ENCODE results near the gene TTI1. TPM values are rescaled to one million over a fixed set of nuclear protein-coding genes. Genes with fewer than 3 reads are reported as not detected.
"Not testable (repeated sequence)": the region's sequence is repeated elsewhere in the genome, so short reads cannot be mapped to it uniquely, and the experiment has no call there.

The TTI1 gene
- total RNA-seq, 4 donors from 2014 or later = 4.5 to 19.5 (median 9.4) TPM

- no peak overlapping the region for H3K4me3 ChIP-seq
- 95 to 100% methylated on average over 2 to 8 of the region's 8 CpGs for WGBS, 2 donors (ENCODE audit: low coverage in 1 of 2)
- H3K27ac ChIP-seq = no peak overlapping the region
- peaks cover 0 to 29% (median 7%) of the 10 kb centered on the region in 4 donors for H3K36me3 ChIP-seq
- no peak for DNase-seq
- H3K27me3 ChIP-seq = no peaks in the 10 kb centered on the region
- intact Hi-C loops (cut with DNase I; ENCODE audit: low total_unique reads) (no loop called here), in situ Hi-C loops (cut with MboI; ENCODE audit: low pct_ligation_motif_present in 1 of 4, low pct_unique_long_range_greater_than_20kb in 1 of 4, low sequenced_read_pairs in 3 of 4) (no loop called here)
- H3K4me1 ChIP-seq = no peaks in the 10 kb centered on the region
- no peaks in the 10 kb centered on the region for H3K9me3 ChIP-seq
- no peak for TF ChIP-seq POLR2A (IDR thresholded peaks at IDR 0.05)
- no peak for TF ChIP-seq EP300 (IDR thresholded peaks at IDR 0.05; ENCODE audit: low read depth)
- no peak for TF ChIP-seq POLR2AphosphoS5 (IDR thresholded peaks at IDR 0.05)
- TF ChIP-seq, protein P1, sequence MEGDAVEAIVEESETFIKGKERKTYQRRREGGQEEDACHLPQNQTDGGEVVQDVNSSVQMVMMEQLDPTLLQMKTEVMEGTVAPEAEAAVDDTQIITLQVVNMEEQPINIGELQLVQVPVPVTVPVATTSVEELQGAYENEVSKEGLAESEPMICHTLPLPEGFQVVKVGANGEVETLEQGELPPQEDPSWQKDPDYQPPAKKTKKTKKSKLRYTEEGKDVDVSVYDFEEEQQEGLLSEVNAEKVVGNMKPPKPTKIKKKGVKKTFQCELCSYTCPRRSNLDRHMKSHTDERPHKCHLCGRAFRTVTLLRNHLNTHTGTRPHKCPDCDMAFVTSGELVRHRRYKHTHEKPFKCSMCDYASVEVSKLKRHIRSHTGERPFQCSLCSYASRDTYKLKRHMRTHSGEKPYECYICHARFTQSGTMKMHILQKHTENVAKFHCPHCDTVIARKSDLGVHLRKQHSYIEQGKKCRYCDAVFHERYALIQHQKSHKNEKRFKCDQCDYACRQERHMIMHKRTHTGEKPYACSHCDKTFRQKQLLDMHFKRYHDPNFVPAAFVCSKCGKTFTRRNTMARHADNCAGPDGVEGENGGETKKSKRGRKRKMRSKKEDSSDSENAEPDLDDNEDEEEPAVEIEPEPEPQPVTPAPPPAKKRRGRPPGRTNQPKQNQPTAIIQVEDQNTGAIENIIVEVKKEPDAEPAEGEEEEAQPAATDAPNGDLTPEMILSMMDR (IDR thresholded peaks at IDR 0.05) = no peak
Measured at GRCh38 chr20:38012332-38012731, 20.9 kb downstream of the TTI1 start.

GRCh38 chr20:38011696-38012095, 21.6 kb downstream of the TTI1 start:
- TF ChIP-seq EP300 (IDR thresholded peaks at IDR 0.05; ENCODE audit: low read depth) = no peak
- no peak for TF ChIP-seq POLR2AphosphoS5 (IDR thresholded peaks at IDR 0.05)
- TF ChIP-seq POLR2A (IDR thresholded peaks at IDR 0.05) = no peak
- TF ChIP-seq, protein P1 (IDR thresholded peaks at IDR 0.05) = no peak
- in situ Hi-C loops (cut with MboI; ENCODE audit: low pct_ligation_motif_present in 1 of 4, low pct_unique_long_range_greater_than_20kb in 1 of 4, low sequenced_read_pairs in 3 of 4) (no loop called here), intact Hi-C loops (cut with DNase I; ENCODE audit: low total_unique reads) (no loop called here)
- no peak for DNase-seq
- no peaks in the 10 kb centered on the region for H3K9me3 ChIP-seq
- no peak overlapping the region for H3K27ac ChIP-seq
- WGBS, 2 donors (ENCODE audit: low coverage in 1 of 2) = 83 to 94% methylated on average over 1 to 5 of the region's 5 CpGs
- no peak overlapping the region for H3K4me3 ChIP-seq
- H3K27me3 ChIP-seq = no peaks in the 10 kb centered on the region
- no peaks in the 10 kb centered on the region for H3K4me1 ChIP-seq
- peaks cover 0 to 29% (median 6%) of the 10 kb centered on the region in 4 donors for H3K36me3 ChIP-seq

DNA sequence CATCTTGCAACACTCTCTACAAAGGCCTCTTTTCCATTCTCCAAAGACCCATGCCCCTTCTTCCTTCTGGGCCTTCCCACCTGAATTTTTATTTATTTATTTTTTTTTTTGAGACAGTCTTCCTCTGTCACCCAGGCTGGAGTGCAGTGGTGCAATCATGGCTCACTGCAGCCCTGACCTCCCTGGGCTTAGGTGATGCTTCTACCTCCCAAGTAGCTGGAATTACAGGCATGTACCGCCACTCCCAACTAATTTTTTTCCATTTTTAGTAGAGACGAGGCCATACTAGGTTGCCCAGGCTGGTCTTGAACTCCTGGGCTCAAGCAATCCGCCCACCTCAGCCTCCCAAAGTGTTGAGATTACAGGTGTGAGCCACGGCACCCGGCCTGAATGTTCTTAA, 23.8 kb downstream of the TTI1 start:
- 92 to 93% methylated on average over 2 to 5 of the region's 5 CpGs for WGBS, 2 donors (ENCODE audit: low coverage in 1 of 2)
- H3K27ac ChIP-seq; H3K4me3 ChIP-seq; H3K9me3 ChIP-seq; H3K27me3 ChIP-seq; intact Hi-C loops (cut with DNase I; ENCODE audit: low total_unique reads); DNase-seq; in situ Hi-C loops (cut with MboI; ENCODE audit: low pct_ligation_motif_present in 1 of 4, low pct_unique_long_range_greater_than_20kb in 1 of 4, low sequenced_read_pairs in 3 of 4); H3K4me1 ChIP-seq: not testable (repeated sequence)
- H3K36me3 ChIP-seq = peaks cover 0 to 29% (median 6%) of the 10 kb centered on the region in 4 donors

GRCh38 chr20:38008233-38008944, 24.9 kb downstream of the TTI1 start:
- Histone ChIP-seq H3K27ac (no peak overlapping the region), H3K36me3 (peaks cover 0 to 23% (median 5%) of the 10 kb centered on the region in 4 donors), H3K9me3 (no peaks in the 10 kb centered on the region), H3K4me3 (no peak overlapping the region), H3K27me3 (no peaks in the 10 kb centered on the region), H3K4me1 (no peaks in the 10 kb centered on the region)
- intact Hi-C loops (cut with DNase I; ENCODE audit: low total_unique reads) = no loop called here
- in situ Hi-C loops (cut with MboI; ENCODE audit: low pct_ligation_motif_present in 1 of 4, low pct_unique_long_range_greater_than_20kb in 1 of 4, low sequenced_read_pairs in 3 of 4) = no loop called here
- DNase-seq = no peak
- 72 to 92% methylated on average over 4 to 5 of the region's 5 CpGs for WGBS, 2 donors (ENCODE audit: low coverage in 1 of 2)
- TF ChIP-seq POLR2A (IDR thresholded peaks at IDR 0.05) (no peak), POLR2AphosphoS5 (IDR thresholded peaks at IDR 0.05) (no peak), EP300 (IDR thresholded peaks at IDR 0.05; ENCODE audit: low read depth) (no peak)
- TF ChIP-seq, protein P1 (IDR thresholded peaks at IDR 0.05) = no peak
